Melanocyte of skin (primary cell): Measurements from ENCODE around the gene SAMHD1. TPM values are rescaled to one million over a fixed set of nuclear protein-coding genes. Genes with fewer than 3 reads are reported as not detected.

Experiments
- total RNA-seq, 2 donors: library from RNA; depleted of rRNA; stranded (reverse); fragments of >200 nt; gene quantifications; 2 replicates each; pipeline ENCODE4 v1.2.3, GENCODE V29; 2012

Gene SAMHD1
- 100 to 1,000 TPM in 1 of 2 donors, 10 to 100 TPM in 1; 82.9 to 156 TPM for total RNA-seq

DNA sequence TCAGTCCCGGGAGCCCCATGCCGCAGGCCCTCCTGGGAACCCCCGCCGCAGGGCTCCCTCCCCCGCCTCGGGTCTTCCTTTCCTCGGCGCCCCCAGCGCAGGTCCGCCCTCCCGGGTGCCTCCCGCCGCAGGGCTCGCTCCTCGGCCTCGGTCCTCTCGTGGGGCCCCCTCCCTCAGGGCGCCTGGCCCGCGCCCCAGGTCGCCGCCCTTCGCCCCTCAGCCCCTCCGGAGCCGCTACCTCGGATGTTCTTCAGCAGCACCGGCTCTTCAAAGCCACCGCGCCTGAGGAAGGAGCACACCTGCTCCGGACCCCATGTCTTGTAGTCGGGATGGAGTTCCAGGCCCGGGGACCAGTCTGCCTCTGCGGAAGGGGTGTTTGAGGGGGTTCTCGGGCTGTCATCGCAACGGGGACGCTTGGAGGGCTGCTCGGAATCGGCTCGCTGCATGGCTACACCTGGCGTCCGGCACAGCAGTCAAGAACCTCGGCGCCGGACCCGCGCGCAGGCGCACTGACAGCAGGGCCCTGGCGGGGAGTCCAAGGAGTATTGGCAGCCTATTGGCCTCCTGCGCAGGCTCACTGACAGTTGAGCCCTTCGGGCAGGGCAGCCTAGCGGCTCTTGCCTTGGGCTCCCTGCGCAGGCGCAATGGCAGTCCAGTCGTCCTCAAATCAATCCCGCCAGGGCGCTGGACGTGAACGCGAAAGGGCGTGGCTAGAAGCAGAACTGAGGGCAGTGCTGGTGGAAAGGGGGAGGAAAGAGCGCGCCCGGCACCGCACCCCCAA is at the start of gene SAMHD1:
SAMHD1 (minus strand) TSS at position 511 of the 781 bp plus-strand sequence; CDS start at position 446, 65 bp downstream.

DNA sequence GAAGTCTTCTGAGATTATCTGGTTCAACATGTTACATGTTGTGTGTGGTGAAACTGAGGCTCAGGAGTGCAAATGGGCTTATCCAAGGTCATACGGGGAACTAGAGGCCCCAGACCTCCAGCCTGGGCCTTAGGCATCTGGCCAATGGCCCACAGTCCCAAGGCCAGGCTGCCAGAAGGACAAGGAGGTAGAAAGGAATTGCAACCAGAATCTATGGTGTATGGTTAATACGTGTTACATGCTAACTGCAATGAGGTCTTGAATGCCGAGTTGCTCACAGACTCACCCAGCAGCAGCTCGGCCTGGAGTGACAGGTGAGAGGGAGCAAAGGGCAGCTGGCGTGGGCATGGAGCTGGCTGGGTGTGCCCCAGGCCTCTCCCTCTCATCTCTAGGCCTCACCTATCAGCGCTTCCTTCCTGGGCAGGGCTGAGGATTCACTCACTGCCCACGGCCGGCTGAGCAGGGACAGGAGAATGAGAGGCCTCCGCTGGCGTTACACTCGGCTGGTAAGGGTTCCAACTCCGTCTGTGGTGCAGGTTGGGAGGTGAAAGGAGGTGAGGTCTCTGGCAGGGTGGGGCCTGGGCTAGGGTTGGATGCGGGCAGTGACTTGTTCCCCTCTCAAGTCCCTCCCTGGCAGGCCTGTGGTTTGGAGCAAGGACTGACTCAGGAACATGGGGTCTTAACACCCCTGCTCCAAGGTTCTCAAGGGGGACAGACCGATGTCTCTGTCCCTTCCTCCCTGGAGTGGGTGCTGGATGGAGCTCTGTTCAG is 75.6 kb downstream of the SAMHD1 start, which contains the start of gene TLDC2:
TLDC2 (plus strand) TSS at position 437 of the 771 bp plus-strand sequence; CDS start at position 474, 37 bp downstream.

Other genes starting within 250 kb of the SAMHD1 start
- 10 to 100 TPM; 21.3 to 23.3 TPM for gene NDRG3, start 205.6 kb downstream of the SAMHD1 start, total RNA-seq
- gene DSN1, start 177.9 kb downstream of the SAMHD1 start, total RNA-seq, result 10 to 100 TPM; 12.7 to 21.6 TPM
- not detected for gene TLDC2, start 75.6 kb downstream of the SAMHD1 start, total RNA-seq
- 10 to 100 TPM in 1 of 2 donors, 1 to 10 TPM in 1; 7.2 to 17.0 TPM for gene RBL1, start 144.3 kb upstream of the SAMHD1 start, total RNA-seq
- 100 to 1,000 TPM; 220 to 271 TPM for gene RPN2, start 227.6 kb upstream of the SAMHD1 start, total RNA-seq
- 1 to 10 TPM in 1 of 2 donors, under 1 TPM in 1; 0.33 to 1.4 TPM for gene MROH8, start 227.8 kb upstream of the SAMHD1 start, total RNA-seq